Panc1 (cell line): ENCODE measurements around the gene LZTFL1. TPM values are rescaled to one million over a fixed set of nuclear protein-coding genes. Genes with fewer than 3 reads are reported as not detected.

Experiments used
- ATAC-seq: fragments of 200-7000 bp; cut with Tn5 transposase; 2 replicates; pipeline ENCODE4 v1.9.1; 2020; ENCODE audit warnings: mild to moderate bottlenecking, moderate library complexity
- BruUV-seq: library from RNA; stranded (reverse); fragments of 400-500 nt; replicated peaks from 2 replicates; lab custom pipeline; 2021; lab: Mats Ljungman, UMichigan
- CTCF ChIA-PET: fragments of 300-600 bp; sonication (Branson Sonifier 250); formaldehyde crosslinking; loops from one replicate; lab custom pipeline; 2022; ENCODE audit warnings: antibody characterized with exemption; lab: Charles Lee
- POLR2A ChIA-PET: fragments of 300-600 bp; sonication (Branson Sonifier 250); formaldehyde crosslinking; loops from one replicate; lab custom pipeline; 2022; ENCODE audit warnings: antibody characterized with exemption; lab: Charles Lee
- DNase-seq: peaks from one replicate; pipeline ENCODE4 v3.0.0-alpha.2; 2010; ENCODE audit warnings: low read depth, low spot score
- H3K27ac ChIP-seq: 2 replicates; pipeline ENCODE4 v1.5.1; 2011; ENCODE audit warnings: mild to moderate bottlenecking, low read length, inconsistent platforms
- H3K27me3 ChIP-seq: fragments of 200-500 bp; sonication (Bioruptor generic); 2 replicates; pipeline ENCODE4 v1.6.0; 2014; ENCODE audit warnings: low read length, inconsistent platforms; ENCODE audit not compliant: control insufficient read depth, insufficient read depth
- H3K36me3 ChIP-seq: fragments of 200-500 bp; sonication (Bioruptor generic); 2 replicates; pipeline ENCODE4 v1.5.1; 2014; ENCODE audit warnings: inconsistent platforms, mild to moderate bottlenecking, low read length, moderate library complexity; ENCODE audit not compliant: control insufficient read depth, insufficient read depth
- H3K4me1 ChIP-seq: 2 replicates; pipeline ENCODE4 v1.5.1; 2011; ENCODE audit warnings: inconsistent platforms, mild to moderate bottlenecking, low read length, moderate library complexity; ENCODE audit not compliant: control insufficient read depth, insufficient read depth
- H3K4me3 ChIP-seq, 2 experiments: 2 replicates each; pipeline ENCODE4 v1.5.1; 2011 to 2012; ENCODE audit warnings: low read depth in 2 of 2, low read length in 2 of 2, mild to moderate bottlenecking in 2 of 2, inconsistent platforms in 1 of 2, moderate library complexity in 1 of 2
- H3K9me3 ChIP-seq: fragments of 200-500 bp; sonication (Bioruptor generic); 2 replicates; pipeline ENCODE4 v1.5.1; 2014; ENCODE audit warnings: low read depth, mild to moderate bottlenecking, inconsistent platforms, low read length, moderate library complexity; ENCODE audit not compliant: control insufficient read depth, insufficient read depth
- POLR2AphosphoS5 ChIP-seq: IDR thresholded peaks from 2 replicates; pipeline ENCODE4 v1.6.1; 2012; ENCODE audit warnings: mild to moderate bottlenecking, low read depth, low read length, moderate library complexity
- SIN3A ChIP-seq: IDR thresholded peaks from 2 replicates; pipeline ENCODE4 v1.6.1; 2012; ENCODE audit warnings: low read depth, mild to moderate bottlenecking, low read length, moderate library complexity, borderline replicate concordance; ENCODE audit not compliant: insufficient read depth
- TCF7L2 ChIP-seq: IDR thresholded peaks from 2 replicates; pipeline ENCODE4 v1.6.1; 2011; ENCODE audit warnings: mild to moderate bottlenecking, low read depth, low read length, inconsistent platforms
- in situ Hi-C: cut with HindIII; loops from 2 replicates; pipeline ENCODE4 v1.10.0; 2016; ENCODE audit warnings: low sequenced_read_pairs, low pct_unique_long_range_greater_than_20kb
- intact Hi-C: fragments of 100-400 bp; cut with micrococcal nuclease; formaldehyde crosslinking; loops from one replicate; pipeline ENCODE4 v1.10.0; 2022; ENCODE audit not compliant: unreplicated experiment
- total RNA-seq: library from RNA; stranded (reverse); gene quantifications from one replicate; pipeline ENCODE4 v1.2.1, GENCODE V29; 2021; ENCODE audit not compliant: unreplicated experiment
- TF ChIP-seq, protein P1 (sequence below): fragments of 450-650 bp; IDR thresholded peaks from 2 replicates; pipeline ENCODE4 v1.5.1; 2017; ENCODE audit warnings: mild to moderate bottlenecking
- TF ChIP-seq, protein P2 (sequence below), 2 experiments: IDR thresholded peaks; 2 replicates each; pipeline ENCODE4 v1.6.1; 2011 to 2012; ENCODE audit warnings: low read depth in 2 of 2, control low read depth in 1 of 2, low read length in 1 of 2, mild to moderate bottlenecking in 1 of 2, moderate library complexity in 1 of 2; ENCODE audit not compliant: insufficient read depth in 1 of 2

LZTFL1 gene
- total RNA-seq, 1 experiment from 2014 or later: 12.3 TPM

DNA sequence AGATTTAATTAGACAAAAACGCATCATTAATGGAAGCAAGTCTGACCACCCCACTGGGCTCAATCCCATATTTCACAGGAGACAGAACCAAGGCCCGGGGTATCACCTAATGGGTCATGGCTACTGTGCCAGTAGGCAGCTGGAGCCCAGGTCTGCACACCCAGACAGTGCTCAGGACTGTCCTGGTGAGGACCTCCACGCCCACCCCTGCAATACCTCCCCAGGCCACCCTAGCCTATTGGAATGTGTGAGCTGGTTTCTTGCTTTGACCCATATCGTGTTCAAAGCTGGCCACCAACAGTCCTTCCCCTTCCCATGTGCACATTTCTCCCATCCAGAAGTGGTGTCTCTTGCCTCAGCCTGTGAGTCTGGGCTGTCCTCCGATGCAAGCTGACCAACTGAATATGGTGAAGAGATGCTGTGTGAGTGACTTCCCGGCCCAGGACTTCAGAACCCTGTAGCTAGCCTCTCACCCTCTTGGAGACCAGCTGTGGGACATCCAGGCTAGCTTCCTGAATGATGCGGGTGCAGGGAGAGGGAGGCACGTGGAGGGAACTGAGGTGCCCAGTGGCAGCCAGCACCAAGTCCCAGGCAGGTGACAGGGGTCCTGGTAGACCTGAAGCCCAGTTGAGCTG is 64.7 kb downstream of the LZTFL1 start:
- DNase-seq: no peak
- ChIA-PET CTCF (no interaction called here), POLR2A (no interaction called here)
- intact Hi-C loops: no loop called here
- no peaks in the 10 kb centered on the region for H3K9me3 ChIP-seq
- no peak for ATAC-seq
- no peaks in the 10 kb centered on the region for H3K4me1 ChIP-seq
- TF ChIP-seq, protein P1, sequence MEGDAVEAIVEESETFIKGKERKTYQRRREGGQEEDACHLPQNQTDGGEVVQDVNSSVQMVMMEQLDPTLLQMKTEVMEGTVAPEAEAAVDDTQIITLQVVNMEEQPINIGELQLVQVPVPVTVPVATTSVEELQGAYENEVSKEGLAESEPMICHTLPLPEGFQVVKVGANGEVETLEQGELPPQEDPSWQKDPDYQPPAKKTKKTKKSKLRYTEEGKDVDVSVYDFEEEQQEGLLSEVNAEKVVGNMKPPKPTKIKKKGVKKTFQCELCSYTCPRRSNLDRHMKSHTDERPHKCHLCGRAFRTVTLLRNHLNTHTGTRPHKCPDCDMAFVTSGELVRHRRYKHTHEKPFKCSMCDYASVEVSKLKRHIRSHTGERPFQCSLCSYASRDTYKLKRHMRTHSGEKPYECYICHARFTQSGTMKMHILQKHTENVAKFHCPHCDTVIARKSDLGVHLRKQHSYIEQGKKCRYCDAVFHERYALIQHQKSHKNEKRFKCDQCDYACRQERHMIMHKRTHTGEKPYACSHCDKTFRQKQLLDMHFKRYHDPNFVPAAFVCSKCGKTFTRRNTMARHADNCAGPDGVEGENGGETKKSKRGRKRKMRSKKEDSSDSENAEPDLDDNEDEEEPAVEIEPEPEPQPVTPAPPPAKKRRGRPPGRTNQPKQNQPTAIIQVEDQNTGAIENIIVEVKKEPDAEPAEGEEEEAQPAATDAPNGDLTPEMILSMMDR: no peak
- TF ChIP-seq, protein P2, sequence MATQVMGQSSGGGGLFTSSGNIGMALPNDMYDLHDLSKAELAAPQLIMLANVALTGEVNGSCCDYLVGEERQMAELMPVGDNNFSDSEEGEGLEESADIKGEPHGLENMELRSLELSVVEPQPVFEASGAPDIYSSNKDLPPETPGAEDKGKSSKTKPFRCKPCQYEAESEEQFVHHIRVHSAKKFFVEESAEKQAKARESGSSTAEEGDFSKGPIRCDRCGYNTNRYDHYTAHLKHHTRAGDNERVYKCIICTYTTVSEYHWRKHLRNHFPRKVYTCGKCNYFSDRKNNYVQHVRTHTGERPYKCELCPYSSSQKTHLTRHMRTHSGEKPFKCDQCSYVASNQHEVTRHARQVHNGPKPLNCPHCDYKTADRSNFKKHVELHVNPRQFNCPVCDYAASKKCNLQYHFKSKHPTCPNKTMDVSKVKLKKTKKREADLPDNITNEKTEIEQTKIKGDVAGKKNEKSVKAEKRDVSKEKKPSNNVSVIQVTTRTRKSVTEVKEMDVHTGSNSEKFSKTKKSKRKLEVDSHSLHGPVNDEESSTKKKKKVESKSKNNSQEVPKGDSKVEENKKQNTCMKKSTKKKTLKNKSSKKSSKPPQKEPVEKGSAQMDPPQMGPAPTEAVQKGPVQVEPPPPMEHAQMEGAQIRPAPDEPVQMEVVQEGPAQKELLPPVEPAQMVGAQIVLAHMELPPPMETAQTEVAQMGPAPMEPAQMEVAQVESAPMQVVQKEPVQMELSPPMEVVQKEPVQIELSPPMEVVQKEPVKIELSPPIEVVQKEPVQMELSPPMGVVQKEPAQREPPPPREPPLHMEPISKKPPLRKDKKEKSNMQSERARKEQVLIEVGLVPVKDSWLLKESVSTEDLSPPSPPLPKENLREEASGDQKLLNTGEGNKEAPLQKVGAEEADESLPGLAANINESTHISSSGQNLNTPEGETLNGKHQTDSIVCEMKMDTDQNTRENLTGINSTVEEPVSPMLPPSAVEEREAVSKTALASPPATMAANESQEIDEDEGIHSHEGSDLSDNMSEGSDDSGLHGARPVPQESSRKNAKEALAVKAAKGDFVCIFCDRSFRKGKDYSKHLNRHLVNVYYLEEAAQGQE (IDR thresholded peaks at IDR 0.05; ENCODE audit: insufficient read depth in 1 of 2, low read depth in 2 of 2, low read length in 1 of 2): no peak
- no peak for TF ChIP-seq SIN3A
- no peak overlapping the region for H3K27ac ChIP-seq
- in situ Hi-C loops: no loop called here
- H3K4me3 ChIP-seq: no peak overlapping the region
- BruUV-seq: no TSS peak
- H3K36me3 ChIP-seq: no peaks in the 10 kb centered on the region
- H3K27me3 ChIP-seq: no peaks in the 10 kb centered on the region

DNA sequence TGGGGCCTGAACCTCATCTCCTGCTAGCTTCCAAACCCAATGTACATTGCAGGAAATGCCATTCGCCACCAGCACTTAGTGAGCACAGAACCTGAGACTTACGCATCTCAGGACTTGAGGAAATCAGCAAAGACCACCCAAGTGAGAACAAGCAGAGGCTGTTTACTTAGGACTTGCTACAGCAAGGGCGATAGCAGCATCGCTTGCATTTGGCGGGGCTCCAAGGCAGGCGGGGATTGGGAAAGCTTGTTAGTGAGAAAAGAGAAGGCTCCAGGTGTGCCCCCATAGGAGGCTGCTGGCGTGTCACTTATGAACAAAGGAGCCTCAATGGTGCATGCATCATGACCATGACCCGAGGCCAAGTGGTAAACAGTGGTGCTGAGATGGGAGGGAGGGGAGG is 65.3 kb downstream of the LZTFL1 start:
- Histone ChIP-seq H3K4me3 (no peak overlapping the region), H3K9me3 (no peaks in the 10 kb centered on the region), H3K27me3 (no peaks in the 10 kb centered on the region), H3K27ac (no peak overlapping the region), H3K4me1 (no peaks in the 10 kb centered on the region), H3K36me3 (no peaks in the 10 kb centered on the region)
- in situ Hi-C loops (no loop called here), intact Hi-C loops (no loop called here)
- CTCF ChIA-PET: no interaction called here
- DNase-seq (no peak), ATAC-seq (no peak)
- POLR2A ChIA-PET: no interaction called here
- TF ChIP-seq TCF7L2 (no peak), SIN3A (no peak), POLR2AphosphoS5 (no peak)
- TF ChIP-seq, protein P2 (IDR thresholded peaks at IDR 0.05; ENCODE audit: insufficient read depth in 1 of 2, low read depth in 2 of 2, low read length in 1 of 2): no peak
- TF ChIP-seq, protein P1: no peak
- BruUV-seq: no TSS peak
